GM21786 (cell line): ENCODE data around the gene PRELID2.
"Not testable (repeated sequence)": the region's sequence is repeated elsewhere in the genome, so short reads cannot be mapped to it uniquely, and the experiment has no call there.

Source experiments
- ATAC-seq: cut with Tn5 transposase; IDR thresholded peaks from one replicate; pipeline ENCODE4 v1.9.1; 2021; ENCODE audit not compliant: unreplicated experiment

Gene PRELID2

DNA sequence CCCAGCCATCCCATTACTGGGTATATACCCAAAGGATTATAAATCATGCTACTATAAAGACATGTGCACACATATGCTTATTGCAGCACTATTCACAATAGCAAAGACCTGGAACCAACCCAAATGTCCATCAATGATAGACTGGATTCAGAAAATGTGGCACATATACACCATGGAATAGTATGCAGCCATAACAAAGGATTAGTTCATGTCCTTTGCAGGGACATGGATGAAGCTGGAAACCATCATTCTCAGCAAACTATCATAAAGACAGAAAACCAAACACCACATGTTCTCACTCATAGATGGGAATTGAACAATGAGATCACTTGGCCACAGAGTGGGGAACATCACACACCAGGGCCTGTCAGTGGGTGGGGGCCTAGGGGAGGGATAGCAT is 36.6 kb downstream of the PRELID2 start:
- ATAC-seq, result not testable (repeated sequence)

DNA sequence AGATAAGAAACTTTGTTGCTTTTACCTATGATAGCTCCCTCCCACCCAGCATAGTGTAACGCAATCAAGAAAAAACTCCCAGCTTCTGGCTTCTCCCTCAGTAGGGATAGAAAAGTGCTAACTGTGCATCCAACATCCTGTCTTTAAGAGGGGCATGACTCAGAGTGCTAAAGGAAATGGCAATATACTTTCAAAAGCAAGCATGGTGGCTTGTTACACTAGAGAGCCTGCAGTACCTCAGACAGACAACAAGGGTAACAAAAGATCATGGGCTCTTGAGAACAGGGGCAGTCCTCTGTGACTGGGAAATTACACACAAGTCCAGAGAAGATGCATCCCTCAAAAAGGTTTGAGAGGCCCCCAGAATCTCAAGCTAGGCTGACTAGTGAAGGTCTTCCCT is 37.8 kb downstream of the PRELID2 start:
- no peak for ATAC-seq

- no peak for ATAC-seq
Measured at GRCh38 chr5:145796318-145796717, 38.8 kb downstream of the PRELID2 start.

DNA sequence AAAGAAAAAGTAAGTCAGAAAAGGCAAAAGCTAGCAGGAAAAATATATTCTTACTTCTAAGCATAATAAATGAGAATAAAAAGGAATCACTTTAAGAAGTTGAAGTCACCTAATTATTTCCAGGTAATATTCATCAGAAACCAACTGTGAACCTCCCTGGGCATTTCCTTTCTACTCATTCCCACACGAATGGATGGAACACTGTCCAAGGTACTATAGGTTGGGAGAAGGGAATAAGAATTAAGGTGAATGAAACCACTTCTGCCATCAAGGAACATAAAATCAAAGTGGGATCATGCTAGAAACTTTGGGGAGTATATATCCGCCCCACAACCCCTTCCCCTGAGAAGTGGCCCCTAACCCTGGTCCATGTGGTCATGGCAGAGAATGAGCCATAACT is 41.6 kb downstream of the PRELID2 start:
- ATAC-seq, result no peak

- ATAC-seq, result no peak
Measured at GRCh38 chr5:145792840-145793239, 42.3 kb downstream of the PRELID2 start.

DNA sequence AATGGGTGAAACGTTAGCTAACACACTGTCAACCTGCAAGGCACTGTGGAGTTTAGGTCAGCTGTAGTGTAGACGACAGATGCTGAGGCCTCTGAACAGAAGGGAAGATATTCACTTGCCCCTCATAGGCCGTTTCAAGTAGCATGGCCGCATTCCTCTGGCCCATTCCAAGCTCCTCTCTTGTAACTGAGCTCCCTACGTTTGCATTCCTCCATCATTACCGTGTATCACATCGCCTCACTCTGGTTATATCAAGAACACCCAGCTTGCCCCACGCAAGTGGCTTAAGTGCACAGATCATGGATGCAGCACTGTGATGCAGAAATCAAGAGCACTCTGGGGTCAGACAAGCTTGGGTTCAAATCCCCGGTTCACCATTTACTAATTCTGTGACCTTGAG is 43.3 kb downstream of the PRELID2 start:
- ATAC-seq, result no peak

DNA sequence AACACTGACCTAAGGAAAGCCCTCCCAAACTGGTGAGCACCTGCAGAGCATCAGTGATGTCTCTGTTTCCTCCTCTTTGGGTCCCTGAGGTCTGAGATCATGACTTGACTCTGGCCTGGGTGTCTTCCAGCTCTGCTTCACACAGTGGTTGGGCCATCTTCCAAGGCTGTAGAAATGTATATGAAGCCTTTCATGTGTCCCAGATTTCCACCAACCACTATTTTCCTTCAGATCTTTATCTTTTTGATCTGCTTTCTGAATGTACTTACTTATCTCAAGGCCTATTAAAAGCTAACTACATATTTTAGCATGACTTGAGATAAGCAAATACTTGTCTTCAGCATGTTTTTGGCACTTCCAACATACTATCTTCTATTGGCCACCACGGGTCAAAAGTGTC is 47.1 kb downstream of the PRELID2 start:
- ATAC-seq, result no peak

DNA sequence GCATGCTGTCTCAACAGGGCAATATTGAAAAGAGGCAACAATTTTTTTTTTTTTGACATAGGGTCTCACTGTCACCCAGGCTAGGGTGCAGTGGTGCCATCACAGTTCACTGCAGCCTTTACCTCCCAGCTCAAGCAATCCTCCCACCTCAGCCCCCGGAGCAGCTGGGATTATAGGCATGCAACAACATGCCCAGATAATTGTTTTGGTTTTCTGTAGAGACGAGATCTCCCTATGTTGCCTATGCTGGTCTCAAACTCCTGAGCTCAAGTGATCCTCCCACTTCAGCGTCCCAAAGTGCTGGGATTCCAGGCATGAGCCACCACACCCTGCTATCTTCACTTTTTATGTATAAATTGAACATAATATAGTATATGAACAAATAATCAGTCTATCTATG is 47.6 kb downstream of the PRELID2 start:
- ATAC-seq, result no peak

- ATAC-seq, result no peak
Measured at GRCh38 chr5:145787001-145787400, 48.1 kb downstream of the PRELID2 start.

GRCh38 chr5:145780982-145781381 is 54.2 kb downstream of the PRELID2 start:
- ATAC-seq, result no peak

- no peak for ATAC-seq
Measured at GRCh38 chr5:145778144-145778900, 56.8 kb downstream of the PRELID2 start.

GRCh38 chr5:145777445-145778063 is 57.6 kb downstream of the PRELID2 start:
- no peak for ATAC-seq

DNA sequence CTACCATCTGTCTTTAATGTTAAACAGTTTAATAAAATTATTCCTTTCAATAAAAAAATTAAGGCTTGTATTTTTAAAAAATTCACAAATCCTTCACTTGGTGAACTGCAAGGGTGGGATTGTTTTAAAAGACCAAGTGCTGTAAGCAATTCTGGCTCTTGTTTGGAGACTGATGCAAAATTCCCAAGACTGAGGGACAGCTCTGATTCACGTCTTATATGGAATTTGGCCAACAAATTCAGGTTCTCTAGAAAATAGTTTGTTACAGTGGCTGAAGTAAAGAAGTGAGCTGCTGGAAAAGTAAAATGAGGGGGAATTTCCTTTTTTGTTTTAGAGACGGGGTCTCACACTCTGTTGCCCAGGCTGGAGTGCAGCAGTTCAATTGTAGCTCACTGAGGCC is 58.3 kb downstream of the PRELID2 start:
- ATAC-seq, result no peak

DNA sequence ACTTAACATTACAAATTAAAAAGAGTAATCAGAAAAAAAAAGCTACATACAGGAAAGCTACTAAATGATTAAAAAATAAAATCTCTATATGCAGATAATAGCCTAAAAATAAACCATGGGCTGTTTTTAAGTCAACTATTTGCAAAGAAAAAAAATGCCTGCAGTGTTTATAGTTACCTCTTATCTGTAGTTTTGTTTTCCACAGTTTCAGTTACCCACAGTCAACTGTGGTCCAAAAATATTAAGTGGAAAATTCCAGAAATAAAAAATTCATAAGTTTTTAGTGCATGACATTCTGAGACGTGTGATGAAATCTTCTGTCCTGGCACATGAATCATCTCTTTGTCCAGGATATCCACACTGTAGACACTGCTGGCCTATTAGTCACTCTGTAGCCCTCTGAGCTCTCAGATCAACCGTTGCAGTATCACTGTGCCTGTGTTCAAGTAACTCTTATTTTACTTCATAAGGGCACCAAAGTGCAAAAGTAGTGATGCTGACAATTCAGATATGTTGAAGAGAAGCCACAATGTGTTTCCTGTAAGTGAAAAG is 59.2 kb downstream of the PRELID2 start:
- ATAC-seq, result no peak

DNA sequence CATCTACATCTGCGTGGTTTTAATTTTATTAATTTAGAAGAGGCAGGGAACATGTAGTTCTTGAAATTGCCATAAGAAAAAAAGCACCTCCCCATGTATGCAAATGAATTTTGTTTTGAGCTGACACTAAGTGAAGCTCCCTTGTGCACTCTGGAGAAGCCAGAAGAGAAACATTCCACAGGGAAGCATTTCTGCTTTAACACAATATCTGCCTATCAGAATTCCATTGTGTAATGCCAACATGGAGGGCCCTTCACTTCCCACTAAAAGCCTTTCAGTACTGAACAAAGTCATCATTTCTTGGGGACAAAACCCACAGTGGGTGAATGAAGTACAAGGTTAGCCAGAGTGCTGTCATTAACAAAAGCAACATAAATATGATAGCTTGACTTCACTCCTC is 59.7 kb downstream of the PRELID2 start:
- ATAC-seq, result no peak

DNA sequence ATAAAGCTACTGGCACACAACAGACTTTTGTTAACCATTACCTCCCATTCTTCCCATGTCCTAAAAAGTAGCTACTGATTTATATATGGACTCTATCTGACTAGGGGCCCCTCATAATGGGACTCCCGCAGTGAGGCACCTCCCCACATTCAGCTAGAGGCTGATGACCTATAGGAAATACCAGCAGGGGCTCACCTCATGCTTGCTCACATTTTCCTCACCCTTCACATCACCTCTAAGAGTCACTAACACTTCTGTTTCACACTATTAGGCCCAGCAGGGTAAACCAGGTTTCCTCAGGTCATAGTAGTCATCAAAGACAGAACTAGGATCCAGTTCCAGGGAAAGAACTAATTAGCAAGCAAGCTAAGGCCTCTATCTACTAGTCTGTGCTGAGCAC is 60.7 kb downstream of the PRELID2 start:
- ATAC-seq, result no peak

DNA sequence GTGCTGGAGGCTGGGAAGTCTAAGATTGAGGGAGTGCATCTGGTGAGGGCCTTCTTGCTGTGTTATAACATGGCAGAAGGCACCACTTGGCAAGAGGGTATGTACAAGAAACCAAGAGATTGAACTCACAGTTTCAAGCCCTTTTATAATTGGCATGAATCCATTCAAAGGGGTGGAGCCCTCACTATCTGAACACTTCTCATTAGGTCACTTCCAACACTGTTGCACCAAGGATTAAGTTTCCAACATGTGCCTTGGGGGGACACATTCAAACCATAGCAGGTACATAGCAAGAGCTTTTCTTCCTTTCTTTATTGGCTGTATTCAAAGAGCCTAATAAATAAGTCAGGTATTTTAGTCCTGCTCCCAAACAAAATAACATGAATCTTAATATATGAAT is 62.7 kb downstream of the PRELID2 start:
- no peak for ATAC-seq

- no peak for ATAC-seq
Measured at GRCh38 chr5:145768863-145769262, 66.3 kb downstream of the PRELID2 start.

DNA sequence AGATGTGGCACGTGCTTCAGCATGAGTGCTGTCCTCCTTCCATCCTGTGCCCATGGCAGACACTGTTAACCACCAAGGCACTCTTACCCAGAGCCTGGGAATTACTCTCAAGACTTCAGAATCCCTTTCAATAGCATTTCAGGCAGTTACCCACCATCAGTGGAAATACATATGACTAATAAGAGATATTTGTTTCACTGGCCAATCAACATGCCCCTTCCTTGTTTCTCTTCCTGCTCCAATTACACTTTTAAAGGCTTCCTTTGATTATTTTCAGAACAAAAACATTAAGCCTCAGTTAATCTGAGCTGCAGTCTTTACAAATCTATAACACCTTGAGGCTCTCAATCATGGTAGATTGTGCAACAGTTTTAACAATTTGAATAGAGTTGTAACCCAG is 70.8 kb downstream of the PRELID2 start:
- ATAC-seq, result no peak

GRCh38 chr5:145762833-145763232 is 72.3 kb downstream of the PRELID2 start:
- no peak for ATAC-seq

DNA sequence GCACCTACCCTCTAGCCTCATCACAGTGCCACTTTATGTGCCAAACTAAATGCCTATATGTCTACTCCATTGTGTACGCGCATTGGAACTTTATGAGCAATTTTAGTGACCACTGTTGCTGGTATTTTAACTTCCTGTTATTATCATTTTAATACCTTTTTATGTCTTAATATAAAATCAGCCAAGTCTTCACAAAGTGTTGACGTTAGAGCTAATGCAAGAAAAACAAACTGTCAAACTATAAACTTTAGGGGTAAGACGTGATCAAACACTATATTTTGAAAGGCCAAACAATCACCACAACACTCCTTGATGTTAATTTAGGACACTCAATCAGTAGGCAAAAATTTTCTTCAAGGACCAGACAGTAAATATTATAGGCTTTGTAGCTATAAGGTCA is 73.9 kb downstream of the PRELID2 start:
- no peak for ATAC-seq

DNA sequence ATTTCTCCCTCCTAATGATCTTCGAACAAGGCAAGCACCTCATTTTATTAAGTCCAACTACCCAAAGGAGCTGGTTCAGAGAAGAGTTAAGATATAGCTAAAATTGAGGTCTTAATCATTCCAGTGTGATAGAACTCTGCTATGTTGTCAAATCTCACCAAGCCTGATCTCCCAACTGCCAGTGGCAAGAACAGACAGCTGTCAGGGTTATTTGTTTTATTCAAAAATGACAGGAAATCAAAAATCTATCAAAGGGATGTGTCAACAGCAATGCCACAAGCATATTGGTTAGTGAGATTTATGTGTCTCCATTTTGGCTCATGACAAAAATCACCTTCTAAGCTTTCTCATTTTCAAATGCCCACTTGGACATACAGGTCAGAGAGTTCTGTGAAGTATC is 74.5 kb downstream of the PRELID2 start:
- ATAC-seq, result no peak

DNA sequence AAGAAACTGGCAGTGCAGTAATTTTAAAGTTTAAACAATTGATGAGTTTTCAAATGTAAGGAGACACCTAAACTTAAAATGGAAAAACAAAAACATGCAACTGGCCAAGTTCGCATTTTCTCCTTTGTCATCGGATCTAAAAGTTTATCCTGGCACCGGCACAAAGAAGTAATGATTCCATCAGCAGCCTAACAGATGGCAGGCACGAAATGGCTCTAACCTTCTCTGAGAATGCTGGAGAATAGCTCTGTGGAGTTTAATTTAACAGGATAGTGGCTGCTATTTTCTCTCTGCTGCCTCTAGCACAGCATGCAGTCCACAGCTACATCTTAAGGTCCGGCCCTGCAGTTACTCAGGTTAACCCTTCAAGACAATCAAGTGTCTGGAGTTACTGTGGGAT is 82.2 kb downstream of the PRELID2 start:
- no peak for ATAC-seq
